Natural killer cell treated with Interleukin-12 subunit alpha and Interleukin-12 subunit beta and Interleukin-15 and Interleukin-18, amount 100 ng/mL, for 72 hours (primary cell): Measurements from ENCODE around the gene BMPR2. TPM values are rescaled to one million over a fixed set of nuclear protein-coding genes. Genes with fewer than 3 reads are reported as not detected.

Experiments used
- ATAC-seq, 2 donors: fragments of 150-1000 bp; cut with Tn5 transposase in 1 of 2; sonication (Bioruptor Pico), chemical (Tn5 transposase) in 1 of 2; 2 replicates each; pipeline ENCODE4 v1.10.0; 2021
- DNase-seq: peaks from one replicate; pipeline ENCODE4 v3.0.0; 2022; ENCODE audit warnings: low spot score
- H3K27ac Mint-ChIP-seq, 2 donors: 1 replicate in 1 of 2; 2 replicates in 1 of 2; pipeline ENCODE4 v1.8.0; 2022; ENCODE audit warnings: mixed read lengths in 2 of 2, mild to moderate bottlenecking in 1 of 2, moderate library complexity in 1 of 2
- H3K27me3 Mint-ChIP-seq, 2 donors: 1 replicate in 1 of 2; 2 replicates in 1 of 2; pipeline ENCODE4 v1.8.0; 2022; ENCODE audit warnings: mixed read lengths in 2 of 2
- H3K36me3 Mint-ChIP-seq: one replicate; pipeline ENCODE4 v1.8.0; 2022; ENCODE audit warnings: mixed read lengths
- H3K4me1 Mint-ChIP-seq, 2 donors: 1 replicate in 1 of 2; 2 replicates in 1 of 2; pipeline ENCODE4 v1.8.0; 2022; ENCODE audit warnings: low read depth in 2 of 2, mixed read lengths in 2 of 2, mild to moderate bottlenecking in 1 of 2
- H3K4me3 Mint-ChIP-seq: one replicate; pipeline ENCODE4 v1.8.0; 2022; ENCODE audit warnings: mixed read lengths
- H3K9me3 Mint-ChIP-seq: 2 replicates; pipeline ENCODE4 v1.8.0; 2022; ENCODE audit warnings: mixed read lengths
- total RNA-seq, 2 donors: library from RNA; stranded (reverse); gene quantifications; one replicate each; pipeline ENCODE4 v1.2.3, GENCODE V29; 2022

Gene BMPR2
- total RNA-seq, 2 donors from 2014 or later = 5.9 to 11.9 TPM

DNA sequence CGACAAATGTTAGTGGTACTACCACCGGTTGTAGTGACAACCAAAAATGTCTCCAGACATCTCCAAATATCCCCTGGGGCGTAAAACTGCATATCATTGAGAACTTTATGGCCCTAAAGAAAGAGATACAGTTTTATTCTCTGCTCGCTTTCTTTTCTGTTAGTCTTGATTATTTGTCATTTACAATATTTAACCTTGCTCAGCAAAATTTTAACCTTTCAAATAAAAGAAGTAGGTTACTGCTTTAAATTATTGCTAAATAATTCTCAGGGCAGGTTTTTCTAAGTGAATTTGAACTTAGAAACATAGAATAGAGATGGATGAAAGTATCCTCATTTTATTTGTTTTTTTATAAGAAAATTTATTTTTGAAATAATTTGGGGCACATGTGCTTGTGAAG, 67.9 kb downstream of the BMPR2 start:
- no peak overlapping the region for H3K4me3 Mint-ChIP-seq
- no peaks in the 10 kb centered on the region for H3K36me3 Mint-ChIP-seq
- H3K4me1 Mint-ChIP-seq = peaks cover 7 to 8% of the 10 kb centered on the region in 2 donors
- no peak overlapping the region for H3K27ac Mint-ChIP-seq
- no peak for DNase-seq
- no peaks in the 10 kb centered on the region for H3K9me3 Mint-ChIP-seq
- no peaks in the 10 kb centered on the region for H3K27me3 Mint-ChIP-seq
- ATAC-seq = no peak

DNA sequence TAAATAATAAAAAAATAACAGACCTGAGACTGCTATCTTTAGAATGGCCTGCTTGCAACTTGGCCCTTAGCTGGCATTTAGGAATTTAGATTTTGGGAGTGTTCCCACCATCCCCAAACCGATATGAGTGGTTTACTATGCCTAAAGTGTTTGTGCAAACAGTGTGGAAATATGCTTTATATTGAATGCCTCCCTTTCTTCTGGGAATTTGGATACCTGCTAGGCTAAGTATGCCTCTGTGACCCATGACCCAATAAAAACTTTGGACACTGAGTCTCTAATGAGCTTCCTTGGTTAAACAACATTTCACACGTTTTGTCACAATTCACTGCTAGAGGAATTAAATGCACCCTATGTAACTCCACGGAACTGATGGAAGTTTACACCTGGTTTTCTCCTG, 73.2 kb downstream of the BMPR2 start:
- ATAC-seq (no peak), DNase-seq (no peak)
- no peaks in the 10 kb centered on the region for H3K27me3 Mint-ChIP-seq
- no peak overlapping the region for H3K4me3 Mint-ChIP-seq
- no peak overlapping the region for H3K27ac Mint-ChIP-seq
- peaks cover 0 to 2% of the 10 kb centered on the region in 2 donors for H3K4me1 Mint-ChIP-seq
- no peaks in the 10 kb centered on the region for H3K9me3 Mint-ChIP-seq
- no peaks in the 10 kb centered on the region for H3K36me3 Mint-ChIP-seq

DNA sequence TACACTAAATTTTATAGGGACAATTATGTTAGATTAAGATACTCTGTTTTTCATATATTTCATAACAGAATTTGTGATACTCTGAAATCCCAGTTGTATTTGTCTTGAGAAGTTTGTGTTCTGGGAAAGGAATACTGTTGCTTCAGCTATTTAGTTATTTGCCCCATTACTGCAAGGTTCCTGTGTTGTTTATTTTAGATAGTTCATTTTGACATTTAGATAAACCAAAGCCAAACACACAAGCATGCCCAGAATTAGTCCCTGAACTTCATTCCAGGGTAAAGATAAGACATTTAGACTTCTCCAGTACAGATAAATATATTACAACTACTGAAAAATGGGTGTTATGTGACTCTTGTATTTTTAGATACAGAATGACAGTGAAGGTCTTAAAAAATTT, 74.7 kb downstream of the BMPR2 start:
- H3K27ac Mint-ChIP-seq = no peak overlapping the region
- peaks cover 0 to 2% of the 10 kb centered on the region in 2 donors for H3K4me1 Mint-ChIP-seq
- no peaks in the 10 kb centered on the region for H3K36me3 Mint-ChIP-seq
- no peak for DNase-seq
- no peak for ATAC-seq
- H3K27me3 Mint-ChIP-seq = no peaks in the 10 kb centered on the region
- H3K4me3 Mint-ChIP-seq = no peak overlapping the region
- no peaks in the 10 kb centered on the region for H3K9me3 Mint-ChIP-seq

DNA sequence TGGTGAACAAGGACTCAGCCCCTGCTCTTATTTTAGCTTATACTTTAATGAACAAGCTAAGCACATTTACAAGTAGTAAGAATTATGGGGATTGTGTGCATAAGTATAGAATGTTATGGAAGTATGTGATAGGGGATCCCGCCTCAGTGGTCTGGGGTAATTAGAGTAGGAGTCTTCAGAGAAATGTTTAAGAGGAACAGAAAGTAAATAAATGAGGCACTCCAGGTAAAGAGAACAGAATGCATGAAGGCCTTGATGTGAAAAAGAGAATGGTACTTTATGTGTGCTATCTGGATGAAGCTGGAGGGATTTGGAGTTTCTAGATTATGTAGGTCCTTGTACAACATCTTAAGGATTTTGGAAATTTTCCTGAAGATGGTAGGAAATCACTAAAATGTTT, 76.6 kb downstream of the BMPR2 start:
- no peak for ATAC-seq
- Mint-ChIP-seq H3K27ac (no peak overlapping the region), H3K27me3 (no peaks in the 10 kb centered on the region), H3K4me1 (peaks cover 0 to 2% of the 10 kb centered on the region in 2 donors), H3K36me3 (no peaks in the 10 kb centered on the region), H3K9me3 (no peaks in the 10 kb centered on the region), H3K4me3 (no peak overlapping the region)
- no peak for DNase-seq

DNA sequence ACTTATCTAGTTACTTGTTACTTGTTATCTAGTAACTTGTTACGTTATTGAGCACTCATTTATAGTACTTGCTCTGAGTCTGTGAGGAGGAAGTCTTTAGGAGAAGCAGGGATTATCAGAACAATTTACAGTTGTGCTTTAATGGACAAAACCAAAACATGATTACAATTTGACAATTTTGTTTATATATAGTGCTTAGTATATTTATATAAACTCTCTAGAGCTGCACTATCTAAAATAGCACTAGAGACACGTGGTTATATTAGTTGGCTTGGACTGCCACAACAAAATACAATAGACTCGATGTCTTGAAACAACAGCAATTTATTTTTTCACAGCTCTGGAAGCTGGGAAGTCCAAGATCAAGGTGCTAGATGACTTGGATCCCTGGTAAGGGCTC, 78.4 kb downstream of the BMPR2 start:
- Mint-ChIP-seq H3K4me3 (no peak overlapping the region), H3K36me3 (no peaks in the 10 kb centered on the region), H3K9me3 (no peaks in the 10 kb centered on the region), H3K4me1 (no peaks in the 10 kb centered on the region), H3K27me3 (no peaks in the 10 kb centered on the region), H3K27ac (no peak overlapping the region)
- ATAC-seq = no peak
- DNase-seq = no peak

DNA sequence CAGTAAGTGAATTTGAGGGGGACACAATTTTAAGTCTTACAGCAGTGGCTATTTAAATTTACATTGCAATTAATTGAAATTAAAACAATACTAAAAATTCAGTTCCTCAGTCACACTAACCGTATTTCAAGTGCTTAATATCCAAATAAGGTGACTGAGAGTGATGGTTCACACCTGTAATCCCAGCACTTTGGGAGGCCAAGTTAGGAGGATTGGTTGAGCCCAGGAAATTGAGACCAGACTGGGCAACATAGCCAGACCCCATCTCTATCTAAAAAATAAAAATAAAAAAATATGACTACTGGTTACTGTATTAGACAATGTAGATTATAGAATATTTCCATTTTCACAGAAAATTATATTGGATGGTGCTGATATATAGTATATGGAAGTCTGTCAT, 79.0 kb downstream of the BMPR2 start:
- no peak for ATAC-seq
- Mint-ChIP-seq H3K9me3 (no peaks in the 10 kb centered on the region), H3K36me3 (no peaks in the 10 kb centered on the region), H3K4me3 (no peak overlapping the region), H3K4me1 (no peaks in the 10 kb centered on the region), H3K27me3 (no peaks in the 10 kb centered on the region), H3K27ac (no peak overlapping the region)
- no peak for DNase-seq

DNA sequence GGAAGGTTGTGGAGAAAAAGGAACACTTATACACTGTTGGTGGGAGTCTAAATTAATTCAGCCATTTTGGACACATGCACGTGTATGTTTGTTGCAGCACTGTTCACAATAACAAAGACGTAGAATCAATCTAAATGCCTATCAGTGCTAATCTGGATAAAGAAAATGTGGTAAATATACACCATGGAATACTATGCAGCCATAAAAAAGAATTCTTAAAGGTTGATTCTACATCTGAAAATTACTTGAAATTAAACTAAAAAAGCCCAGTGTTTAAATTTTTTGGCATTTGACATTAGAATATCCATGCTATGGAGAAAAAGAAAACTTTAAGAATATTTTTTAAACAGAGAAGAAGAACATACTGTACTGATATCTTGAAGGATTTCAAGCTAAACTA, 84.0 kb downstream of the BMPR2 start:
- no peak for ATAC-seq
- no peaks in the 10 kb centered on the region for H3K9me3 Mint-ChIP-seq
- H3K36me3 Mint-ChIP-seq = no peaks in the 10 kb centered on the region
- H3K27ac Mint-ChIP-seq = no peak overlapping the region
- no peak overlapping the region for H3K4me3 Mint-ChIP-seq
- H3K27me3 Mint-ChIP-seq = no peaks in the 10 kb centered on the region
- H3K4me1 Mint-ChIP-seq = no peaks in the 10 kb centered on the region
- no peak for DNase-seq

DNA sequence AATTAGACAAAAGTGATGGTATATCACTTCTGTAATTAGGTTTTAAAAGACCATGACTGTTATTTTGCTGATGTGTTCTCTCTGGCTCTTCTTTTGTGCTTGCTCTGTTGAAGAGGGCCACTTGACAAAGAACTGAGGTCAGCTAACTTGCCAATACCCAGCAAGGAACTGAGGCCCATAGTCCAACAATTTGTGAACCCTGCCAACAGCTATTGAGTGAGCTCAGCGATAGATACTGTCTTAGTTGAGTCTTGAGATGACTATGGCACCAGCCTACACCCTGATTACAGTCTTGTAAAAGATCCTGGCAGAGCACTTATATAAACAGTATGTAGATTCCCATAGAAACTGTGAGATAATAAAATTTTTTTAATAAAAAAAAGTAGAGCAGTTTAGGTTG, 103.0 kb downstream of the BMPR2 start:
- peaks cover 9 to 20% of the 10 kb centered on the region in 2 donors for H3K4me1 Mint-ChIP-seq
- ATAC-seq = peak in 1 of 2 donors; percentile 77

DNA sequence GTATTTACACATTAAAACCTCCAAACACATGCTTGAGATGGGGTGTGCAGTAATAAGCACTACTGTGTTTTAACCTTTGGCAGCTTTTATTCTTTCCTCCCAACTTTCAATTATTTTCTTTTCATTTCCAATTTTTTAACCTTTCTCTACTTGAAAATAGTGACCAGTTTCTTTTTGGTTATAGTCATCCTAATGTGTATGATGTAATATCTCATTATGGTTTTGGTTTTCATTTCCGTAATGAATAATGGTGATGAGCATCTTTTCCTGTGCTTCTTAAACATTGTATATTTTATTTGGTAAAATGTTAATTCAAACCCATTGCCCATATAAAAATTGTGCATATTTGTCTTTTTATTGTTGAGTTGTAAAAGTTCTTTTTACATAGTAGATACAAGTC, 103.5 kb downstream of the BMPR2 start:
- peak overlapping the region; percentile 57 to 90 for H3K27ac Mint-ChIP-seq
- H3K4me1 Mint-ChIP-seq = peaks cover 9 to 20% of the 10 kb centered on the region in 2 donors
- no peaks in the 10 kb centered on the region for H3K36me3 Mint-ChIP-seq
- DNase-seq (no peak), ATAC-seq (peak; percentile 57 to 69)
- no peaks in the 10 kb centered on the region for H3K9me3 Mint-ChIP-seq
- peak overlapping the region; percentile 63 for H3K4me3 Mint-ChIP-seq
- no peaks in the 10 kb centered on the region for H3K27me3 Mint-ChIP-seq

More for the DNA sequence above, 103.0 kb downstream of the BMPR2 start:
- Mint-ChIP-seq H3K27ac (peak overlapping the region; percentile 57 to 90), H3K27me3 (no peaks in the 10 kb centered on the region), H3K9me3 (no peaks in the 10 kb centered on the region), H3K4me3 (peak overlapping the region; percentile 28), H3K36me3 (no peaks in the 10 kb centered on the region)
- no peak for DNase-seq

DNA sequence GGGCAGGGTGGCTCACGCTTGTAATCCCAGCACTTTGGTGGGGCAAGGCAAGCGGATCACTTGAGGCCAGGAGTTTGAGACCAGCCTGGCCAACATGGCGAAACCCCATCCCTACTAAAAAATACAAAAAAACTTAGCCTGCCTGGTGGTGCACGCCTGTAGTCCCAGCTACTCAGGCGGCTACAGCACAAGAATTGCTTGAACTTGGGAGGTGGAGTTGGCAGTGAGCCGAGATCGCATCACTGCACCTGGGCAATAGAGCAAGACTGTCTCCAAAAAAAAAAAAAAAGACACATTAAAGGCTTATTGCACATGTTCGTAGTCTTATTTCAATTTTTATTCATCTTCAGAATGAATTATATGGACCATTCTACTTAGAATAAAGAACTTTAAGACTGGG, 110.2 kb downstream of the BMPR2 start:
- Mint-ChIP-seq H3K4me3 (no peak overlapping the region), H3K27ac (no peak overlapping the region), H3K27me3 (no peaks in the 10 kb centered on the region), H3K36me3 (no peaks in the 10 kb centered on the region), H3K4me1 (no peaks in the 10 kb centered on the region), H3K9me3 (no peaks in the 10 kb centered on the region)
- ATAC-seq (no peak), DNase-seq (no peak)

DNA sequence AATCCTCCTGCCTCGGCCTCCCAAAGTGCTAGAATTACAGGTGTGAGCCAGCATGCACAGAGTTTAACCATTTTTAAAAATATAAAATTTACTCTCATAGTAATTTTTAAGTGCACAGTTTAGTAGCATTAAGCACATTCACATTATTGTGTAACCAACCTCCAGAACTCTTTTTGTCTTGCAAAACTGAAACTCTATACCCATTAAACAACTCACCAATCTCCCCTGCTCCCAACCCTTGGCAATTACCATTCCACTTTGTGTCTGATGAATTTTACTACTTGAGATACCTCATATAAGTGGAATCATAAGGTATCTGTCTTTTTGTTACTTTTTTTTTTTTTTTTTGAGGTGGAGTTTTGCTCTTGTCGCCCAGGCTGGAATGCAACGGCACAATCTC, 112.5 kb downstream of the BMPR2 start:
- DNase-seq (no peak), ATAC-seq (no peak)
- no peaks in the 10 kb centered on the region for H3K36me3 Mint-ChIP-seq
- no peak overlapping the region for H3K27ac Mint-ChIP-seq
- H3K27me3 Mint-ChIP-seq = no peaks in the 10 kb centered on the region
- H3K4me3 Mint-ChIP-seq = no peak overlapping the region
- H3K4me1 Mint-ChIP-seq = no peaks in the 10 kb centered on the region
- no peaks in the 10 kb centered on the region for H3K9me3 Mint-ChIP-seq

DNA sequence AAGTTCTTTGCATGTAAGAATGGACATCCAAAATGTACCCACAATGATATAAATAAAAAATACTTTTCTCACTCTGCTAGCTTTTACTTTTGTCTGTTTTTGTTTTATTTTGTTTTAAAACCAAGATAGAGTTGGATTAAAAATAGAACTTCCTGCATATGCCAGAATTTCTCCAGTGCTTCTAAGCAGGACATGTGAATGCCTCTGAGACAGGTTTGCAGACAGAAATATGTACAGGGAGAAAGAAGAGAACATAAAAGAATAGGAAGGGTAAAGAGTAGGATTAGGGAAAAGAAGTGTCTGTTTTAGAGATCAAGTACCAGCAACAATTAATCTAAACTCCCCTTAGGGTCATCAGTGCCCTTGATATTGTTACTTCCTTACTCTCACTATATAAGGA, 114.4 kb downstream of the BMPR2 start:
- Mint-ChIP-seq H3K27ac (no peak overlapping the region), H3K36me3 (no peaks in the 10 kb centered on the region), H3K9me3 (no peaks in the 10 kb centered on the region), H3K27me3 (no peaks in the 10 kb centered on the region), H3K4me1 (no peaks in the 10 kb centered on the region), H3K4me3 (no peak overlapping the region)
- DNase-seq = no peak
- no peak for ATAC-seq

DNA sequence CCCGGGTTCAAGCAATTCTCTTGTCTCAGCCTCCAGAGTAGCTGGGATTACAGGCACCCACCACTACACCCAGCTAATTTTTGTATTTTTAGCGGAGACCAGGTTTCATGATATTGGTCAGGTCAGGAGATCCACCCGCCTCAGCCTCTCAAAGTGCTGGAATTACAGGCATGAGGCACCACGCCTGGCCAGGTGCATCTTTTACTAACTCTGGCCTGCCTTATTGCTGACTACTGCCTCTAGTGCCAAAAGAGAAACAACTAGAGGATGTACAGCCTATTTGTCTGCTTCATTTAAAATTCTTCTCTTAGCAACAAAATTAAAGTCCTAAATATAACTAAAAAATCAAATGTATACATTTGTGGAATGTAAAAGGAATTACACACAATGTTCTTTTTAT, 115.4 kb downstream of the BMPR2 start:
- H3K4me1 Mint-ChIP-seq = no peaks in the 10 kb centered on the region
- no peak overlapping the region for H3K27ac Mint-ChIP-seq
- H3K27me3 Mint-ChIP-seq = no peaks in the 10 kb centered on the region
- no peak for DNase-seq
- no peak for ATAC-seq
- H3K36me3 Mint-ChIP-seq = no peaks in the 10 kb centered on the region
- no peaks in the 10 kb centered on the region for H3K9me3 Mint-ChIP-seq
- no peak overlapping the region for H3K4me3 Mint-ChIP-seq

DNA sequence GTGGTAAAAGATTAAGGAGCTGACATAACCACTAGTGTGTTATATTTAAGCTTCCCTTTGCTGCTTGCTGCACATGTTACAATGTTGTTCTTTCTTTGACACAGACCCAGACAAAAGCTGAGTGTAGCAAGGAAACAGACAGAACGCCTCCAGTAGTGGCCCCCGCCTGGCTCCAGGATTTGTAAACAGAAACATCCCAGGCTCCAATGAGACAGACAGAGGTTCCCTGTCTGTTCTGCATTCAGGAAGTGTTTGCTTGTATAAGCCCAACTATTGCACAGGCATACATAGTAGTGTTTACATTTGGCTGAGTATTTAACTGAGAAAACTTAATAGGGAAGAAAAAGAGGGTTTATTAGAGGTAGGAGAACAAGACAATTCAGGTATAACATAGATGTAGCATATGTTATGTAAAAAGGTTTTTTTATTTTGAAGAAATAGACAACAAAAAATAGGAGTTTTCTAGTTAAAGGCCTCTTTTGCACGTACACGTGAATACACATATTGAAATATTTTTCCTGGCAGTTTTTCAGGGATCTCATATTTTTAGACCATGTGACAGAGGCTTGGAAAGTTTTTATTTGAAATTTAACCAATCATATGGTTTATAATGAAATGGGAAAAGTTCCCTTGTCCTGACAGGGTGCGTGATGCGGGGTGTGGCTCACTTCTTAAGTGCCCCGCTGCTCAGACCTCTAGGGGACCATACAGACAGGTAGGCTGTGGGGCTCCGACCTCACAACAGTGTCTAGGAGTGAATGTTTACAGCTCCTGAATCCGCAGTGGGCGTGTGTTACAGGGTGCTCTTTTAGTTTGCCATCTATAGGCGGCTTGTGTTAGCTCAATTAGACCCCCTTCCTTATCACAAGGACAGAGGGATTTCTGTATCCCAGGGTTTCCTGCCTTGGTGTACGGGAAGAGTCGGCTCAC, 118.4 kb downstream of the BMPR2 start:
- Mint-ChIP-seq H3K4me3 (no peak overlapping the region), H3K9me3 (no peaks in the 10 kb centered on the region), H3K27me3 (no peaks in the 10 kb centered on the region), H3K4me1 (no peaks in the 10 kb centered on the region), H3K36me3 (no peaks in the 10 kb centered on the region), H3K27ac (no peak overlapping the region)
- ATAC-seq (no peak), DNase-seq (no peak)

DNA sequence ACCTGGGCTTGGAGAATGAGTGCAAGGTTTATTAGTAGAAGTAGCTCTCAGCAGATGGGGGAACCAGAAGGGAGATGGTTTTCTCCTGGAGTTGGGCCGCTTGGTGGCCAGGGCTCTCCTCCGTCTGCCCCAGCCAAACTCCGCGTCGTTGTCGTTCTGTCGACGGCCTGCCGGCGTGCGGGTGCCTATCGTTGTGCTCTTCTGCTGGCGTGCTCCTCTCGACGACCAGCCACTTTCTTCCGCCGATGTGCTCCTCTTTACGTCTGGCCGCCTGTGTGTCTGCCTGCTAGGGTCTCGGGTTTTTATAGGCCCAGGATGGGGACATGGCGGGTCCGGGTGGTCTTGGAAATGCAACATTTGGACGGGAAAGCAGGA, 119.1 kb downstream of the BMPR2 start:
- Mint-ChIP-seq H3K27ac (no peak overlapping the region), H3K9me3 (no peaks in the 10 kb centered on the region), H3K36me3 (no peaks in the 10 kb centered on the region), H3K4me1 (no peaks in the 10 kb centered on the region), H3K4me3 (no peak overlapping the region), H3K27me3 (no peaks in the 10 kb centered on the region)
- no peak for ATAC-seq
- no peak for DNase-seq
